Dedifferentiated amniotic fluid mesenchymal stem cell (primary cell): ENCODE results near the gene SNTB2.

Source experiments
- DNase-seq: peaks from one replicate; pipeline ENCODE4 v3.0.0-alpha.2; 2016; ENCODE audit errors: extremely low spot score

Gene SNTB2

GRCh38 chr16:69318911-69319289 is 131.9 kb downstream of the SNTB2 start:
- DNase-seq, result no peak

GRCh38 chr16:69319381-69319780 is 132.4 kb downstream of the SNTB2 start:
- DNase-seq, result no peak

GRCh38 chr16:69319826-69320739 is 133.1 kb downstream of the SNTB2 start:
- no peak for DNase-seq

- DNase-seq, result no peak
Measured at GRCh38 chr16:69320740-69321073, 133.7 kb downstream of the SNTB2 start.

GRCh38 chr16:69321080-69321479 is 134.1 kb downstream of the SNTB2 start:
- no peak for DNase-seq

GRCh38 chr16:69322343-69322742 is 135.4 kb downstream of the SNTB2 start:
- DNase-seq, result no peak

- DNase-seq, result no peak
Measured at GRCh38 chr16:69323415-69323814, 136.5 kb downstream of the SNTB2 start.

- DNase-seq, result no peak
Measured at GRCh38 chr16:69324013-69324531, 137.1 kb downstream of the SNTB2 start.

GRCh38 chr16:69324585-69325253 is 137.8 kb downstream of the SNTB2 start:
- no peak for DNase-seq

GRCh38 chr16:69325784-69326171 is 138.8 kb downstream of the SNTB2 start:
- no peak for DNase-seq

- no peak for DNase-seq
Measured at GRCh38 chr16:69326172-69326873, 139.4 kb downstream of the SNTB2 start.

- no peak for DNase-seq
Measured at GRCh38 chr16:69327585-69328310, 140.8 kb downstream of the SNTB2 start.

GRCh38 chr16:69328854-69329316 is 141.9 kb downstream of the SNTB2 start:
- DNase-seq, result no peak

GRCh38 chr16:69329369-69330285 is 142.7 kb downstream of the SNTB2 start:
- no peak for DNase-seq

- DNase-seq, result peak; percentile 90
Measured at GRCh38 chr16:69330286-69331109, 143.5 kb downstream of the SNTB2 start, which contains the start of gene PDF. Gene PDF (minus strand): TSS chr16:69330588. CDS start chr16:69330570, 18 bp downstream.

GRCh38 chr16:69334696-69335095 is 147.7 kb downstream of the SNTB2 start:
- DNase-seq, result no peak

- no peak for DNase-seq
Measured at GRCh38 chr16:69338557-69339288, 151.8 kb downstream of the SNTB2 start.

- peak; percentile 99 for DNase-seq
Measured at GRCh38 chr16:69339289-69340094, 152.5 kb downstream of the SNTB2 start, which contains the start of the genes COG8 and NIP7. Gene COG8 (minus strand): TSS chr16:69339564. CDS start chr16:69339552, 12 bp downstream. Gene NIP7 (plus strand): TSS chr16:69339772. CDS start chr16:69339830, 58 bp downstream.
